Measurements from ENCODE around the gene MACROD2.

MACROD2 gene

GRCh38 chr20:14355791-14356190 lies 360.5 kb downstream of the MACROD2 start:
- H3K4me3 ChIP-seq, result no peak overlapping the region
- no peak overlapping the region for H3K9ac ChIP-seq
- H4K20me1 ChIP-seq, result no peaks in the 10 kb centered on the region
- no peaks in the 10 kb centered on the region for H3K27me3 ChIP-seq
- H3K4me1 ChIP-seq, result peaks cover 0 to 3% (median 0%) of the 10 kb centered on the region in 10 experiments; a peak in 2 of 20 replicates
- TF ChIP-seq Cebpa-rat (IDR thresholded peaks at IDR 0.05), result no peak
- H3K27ac ChIP-seq, result no peak overlapping the region
- no peaks in the 10 kb centered on the region for H3K36me3 ChIP-seq
- no peak overlapping the region for H3K4me2 ChIP-seq
- no peaks in the 10 kb centered on the region for H3K9me3 ChIP-seq (replicated peaks in 1 of 11)

- Histone ChIP-seq H3K9me3 (replicated peaks in 1 of 11) (no peaks in the 10 kb centered on the region), H3K27me3 (no peaks in the 10 kb centered on the region), H3K4me1 (no peaks in the 10 kb centered on the region), H3K27ac (no peak overlapping the region), H3K9ac (no peak overlapping the region), H3K4me3 (no peak overlapping the region), H4K20me1 (no peaks in the 10 kb centered on the region), H3K36me3 (no peaks in the 10 kb centered on the region), H3K4me2 (no peak overlapping the region)
- TF ChIP-seq Cebpa-rat (IDR thresholded peaks at IDR 0.05), result no peak
Observed at GRCh38 chr20:14360416-14360815, 365.1 kb downstream of the MACROD2 start.

GRCh38 chr20:14361509-14362345 lies 366.4 kb downstream of the MACROD2 start:
- TF ChIP-seq Cebpa-rat (IDR thresholded peaks at IDR 0.05), result no peak
- Histone ChIP-seq H3K4me2 (no peak overlapping the region), H3K4me3 (no peak overlapping the region), H3K36me3 (no peaks in the 10 kb centered on the region), H3K9me3 (replicated peaks in 1 of 11) (peaks cover 0 to 9% (median 4%) of the 10 kb centered on the region in 11 experiments; a peak in 3 of 22 replicates), H3K27me3 (no peaks in the 10 kb centered on the region), H3K4me1 (no peaks in the 10 kb centered on the region), H4K20me1 (no peaks in the 10 kb centered on the region), H3K9ac (no peak overlapping the region), H3K27ac (no peak overlapping the region)

- H3K9ac ChIP-seq, result no peak overlapping the region
Observed at GRCh38 chr20:14374196-14374595, 378.9 kb downstream of the MACROD2 start.

GRCh38 chr20:14375416-14375985 lies 380.2 kb downstream of the MACROD2 start:
- Histone ChIP-seq H3K36me3 (no peaks in the 10 kb centered on the region), H3K4me3 (no peak overlapping the region), H3K9me3 (replicated peaks in 1 of 11) (no peaks in the 10 kb centered on the region), H3K27me3 (no peaks in the 10 kb centered on the region), H3K9ac (no peak overlapping the region), H3K27ac (no peak overlapping the region), H4K20me1 (no peaks in the 10 kb centered on the region), H3K4me1 (no peaks in the 10 kb centered on the region), H3K4me2 (no peak overlapping the region)
- TF ChIP-seq Cebpa-rat (IDR thresholded peaks at IDR 0.05), result no peak

More at GRCh38 chr20:14374196-14374595, 378.9 kb downstream of the MACROD2 start:
- Histone ChIP-seq H3K9me3 (replicated peaks in 1 of 11) (no peaks in the 10 kb centered on the region; a peak in 1 of 22 replicates), H3K4me3 (no peak overlapping the region), H3K36me3 (no peaks in the 10 kb centered on the region), H3K4me2 (no peak overlapping the region), H4K20me1 (no peaks in the 10 kb centered on the region), H3K27me3 (no peaks in the 10 kb centered on the region), H3K4me1 (no peaks in the 10 kb centered on the region), H3K27ac (no peak overlapping the region)
- TF ChIP-seq Cebpa-rat (IDR thresholded peaks at IDR 0.05), result no peak

- H3K9me3 ChIP-seq (replicated peaks in 1 of 11), result no peaks in the 10 kb centered on the region
- no peaks in the 10 kb centered on the region for H3K27me3 ChIP-seq
- H3K4me3 ChIP-seq, result no peak overlapping the region
- H3K36me3 ChIP-seq, result no peaks in the 10 kb centered on the region
- H3K4me1 ChIP-seq, result no peaks in the 10 kb centered on the region
- no peak overlapping the region for H3K9ac ChIP-seq
- no peak overlapping the region for H3K27ac ChIP-seq
- TF ChIP-seq Cebpa-rat (IDR thresholded peaks at IDR 0.05), result no peak
- H4K20me1 ChIP-seq, result no peaks in the 10 kb centered on the region
- H3K4me2 ChIP-seq, result no peak overlapping the region
Observed at GRCh38 chr20:14378326-14378725, 383.0 kb downstream of the MACROD2 start.

GRCh38 chr20:14383335-14383734 lies 388.0 kb downstream of the MACROD2 start:
- H3K9ac ChIP-seq, result no peak overlapping the region
- no peak overlapping the region for H3K4me3 ChIP-seq
- no peaks in the 10 kb centered on the region for H4K20me1 ChIP-seq
- H3K9me3 ChIP-seq (replicated peaks in 1 of 11), result peaks cover 0 to 15% (median 4%) of the 10 kb centered on the region in 11 experiments; a peak in 4 of 22 replicates
- H3K4me1 ChIP-seq, result no peaks in the 10 kb centered on the region
- H3K27me3 ChIP-seq, result no peaks in the 10 kb centered on the region
- no peak for TF ChIP-seq Cebpa-rat (IDR thresholded peaks at IDR 0.05)
- no peaks in the 10 kb centered on the region for H3K36me3 ChIP-seq
- no peak overlapping the region for H3K27ac ChIP-seq
- H3K4me2 ChIP-seq, result no peak overlapping the region

- Histone ChIP-seq H3K36me3 (no peaks in the 10 kb centered on the region), H3K9me3 (replicated peaks in 1 of 11) (peaks cover 0 to 15% (median 4%) of the 10 kb centered on the region in 11 experiments; a peak in 4 of 22 replicates), H3K4me3 (no peak overlapping the region), H3K4me1 (no peaks in the 10 kb centered on the region), H3K27me3 (no peaks in the 10 kb centered on the region), H3K4me2 (no peak overlapping the region; a peak in 2 of 22 replicates), H3K27ac (no peak overlapping the region), H3K9ac (no peak overlapping the region), H4K20me1 (no peaks in the 10 kb centered on the region)
- no peak for TF ChIP-seq Cebpa-rat (IDR thresholded peaks at IDR 0.05)
Observed at GRCh38 chr20:14384416-14385175, 389.3 kb downstream of the MACROD2 start.

GRCh38 chr20:14385176-14385740 lies 389.9 kb downstream of the MACROD2 start:
- Histone ChIP-seq H3K9ac (no peak overlapping the region), H3K4me3 (no peak overlapping the region), H3K4me2 (no peak overlapping the region), H3K4me1 (no peaks in the 10 kb centered on the region), H3K9me3 (replicated peaks in 1 of 11) (peaks cover 0 to 15% (median 4%) of the 10 kb centered on the region in 11 experiments; a peak in 5 of 22 replicates), H4K20me1 (no peaks in the 10 kb centered on the region), H3K36me3 (no peaks in the 10 kb centered on the region), H3K27ac (no peak overlapping the region), H3K27me3 (no peaks in the 10 kb centered on the region)
- TF ChIP-seq Cebpa-rat (IDR thresholded peaks at IDR 0.05), result no peak

Measured in BLaER1 treated with 17β-estradiol and CSF1 and Interleukin-3, amounts not matched to agents 10 nM and 100 nM (cell line).